ENCODE data around the gene RGS9BP.

Gene RGS9BP, protein sequence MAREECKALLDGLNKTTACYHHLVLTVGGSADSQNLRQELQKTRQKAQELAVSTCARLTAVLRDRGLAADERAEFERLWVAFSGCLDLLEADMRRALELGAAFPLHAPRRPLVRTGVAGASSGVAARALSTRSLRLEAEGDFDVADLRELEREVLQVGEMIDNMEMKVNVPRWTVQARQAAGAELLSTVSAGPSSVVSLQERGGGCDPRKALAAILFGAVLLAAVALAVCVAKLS

DNA sequence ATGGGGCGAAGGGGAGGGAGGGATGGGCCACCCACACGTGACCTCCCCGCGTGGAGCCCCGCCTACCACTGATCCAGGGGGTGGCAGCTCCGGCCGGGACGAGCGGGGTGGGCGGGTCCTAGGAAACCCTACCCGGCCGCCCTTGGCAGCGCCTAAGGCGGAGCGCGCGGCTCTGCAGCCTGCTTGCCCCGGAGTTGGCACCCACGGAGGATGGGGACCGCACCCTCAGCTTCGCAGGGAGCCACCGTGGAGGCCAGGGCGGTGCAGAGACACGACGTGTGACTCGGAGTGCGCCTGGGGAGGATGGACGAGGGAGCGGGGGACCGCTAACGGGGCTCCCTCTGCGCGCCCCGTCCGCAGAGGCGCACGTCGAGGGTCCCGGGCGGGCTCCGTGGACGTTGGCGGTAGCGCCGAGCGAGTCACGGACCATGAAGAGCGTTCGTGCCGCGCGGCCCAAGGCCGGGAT, at the start of gene RGS9BP:
Gene RGS9BP (plus strand): TSS at position 129 of the 466 bp plus-strand sequence. CDS start 416 bp downstream, outside the sequence.
- H3K9me2 ChIP-seq (replicated peaks; ENCODE audit: insufficient read depth, low read length): no peaks in the 10 kb centered on the region
- H2AFZ ChIP-seq (ENCODE audit: low read depth, low read length, severe bottlenecking): peak within 1 kb of the TSS; percentile 71
- peak within 1 kb of the TSS; percentile 85 for H3K4me3 ChIP-seq (ENCODE audit: insufficient read depth, low read length, poor library complexity, severe bottlenecking)
- H3F3A ChIP-seq (ENCODE audit: insufficient read depth): no peaks in the 10 kb centered on the region
- no peaks in the 10 kb centered on the region for H3K36me3 ChIP-seq (ENCODE audit: low read length)
- H3K9me3 ChIP-seq (ENCODE audit: insufficient read depth, low read length): no peaks in the 10 kb centered on the region
- peaks cover 42% of the 10 kb centered on the region for H3K79me2 ChIP-seq (ENCODE audit: insufficient read depth, low read length)
- H4K20me1 ChIP-seq (ENCODE audit: low read depth, low read length): peaks cover 13% of the 10 kb centered on the region; the same call in 1 of the 2 replicates
- peak within 1 kb of the TSS; percentile 81 for H3K9ac ChIP-seq (ENCODE audit: low read length)
- TF ChIP-seq EZH2phosphoT487 (conservative IDR thresholded peaks at IDR 0.05; ENCODE audit: low read length): no peak
- TF ChIP-seq, protein P1, sequence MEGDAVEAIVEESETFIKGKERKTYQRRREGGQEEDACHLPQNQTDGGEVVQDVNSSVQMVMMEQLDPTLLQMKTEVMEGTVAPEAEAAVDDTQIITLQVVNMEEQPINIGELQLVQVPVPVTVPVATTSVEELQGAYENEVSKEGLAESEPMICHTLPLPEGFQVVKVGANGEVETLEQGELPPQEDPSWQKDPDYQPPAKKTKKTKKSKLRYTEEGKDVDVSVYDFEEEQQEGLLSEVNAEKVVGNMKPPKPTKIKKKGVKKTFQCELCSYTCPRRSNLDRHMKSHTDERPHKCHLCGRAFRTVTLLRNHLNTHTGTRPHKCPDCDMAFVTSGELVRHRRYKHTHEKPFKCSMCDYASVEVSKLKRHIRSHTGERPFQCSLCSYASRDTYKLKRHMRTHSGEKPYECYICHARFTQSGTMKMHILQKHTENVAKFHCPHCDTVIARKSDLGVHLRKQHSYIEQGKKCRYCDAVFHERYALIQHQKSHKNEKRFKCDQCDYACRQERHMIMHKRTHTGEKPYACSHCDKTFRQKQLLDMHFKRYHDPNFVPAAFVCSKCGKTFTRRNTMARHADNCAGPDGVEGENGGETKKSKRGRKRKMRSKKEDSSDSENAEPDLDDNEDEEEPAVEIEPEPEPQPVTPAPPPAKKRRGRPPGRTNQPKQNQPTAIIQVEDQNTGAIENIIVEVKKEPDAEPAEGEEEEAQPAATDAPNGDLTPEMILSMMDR (IDR thresholded peaks at IDR 0.05; ENCODE audit: insufficient read depth, low read length, poor library complexity, severe bottlenecking): no peak
- H3K27me3 ChIP-seq (ENCODE audit: low read length): no peaks in the 10 kb centered on the region
- peak within 1 kb of the TSS; percentile 38 for H3K27ac ChIP-seq (ENCODE audit: low read depth, low read length)
- H3K4me2 ChIP-seq (ENCODE audit: low read depth, low read length, poor library complexity, severe bottlenecking): peak within 1 kb of the TSS; percentile 68

DNA sequence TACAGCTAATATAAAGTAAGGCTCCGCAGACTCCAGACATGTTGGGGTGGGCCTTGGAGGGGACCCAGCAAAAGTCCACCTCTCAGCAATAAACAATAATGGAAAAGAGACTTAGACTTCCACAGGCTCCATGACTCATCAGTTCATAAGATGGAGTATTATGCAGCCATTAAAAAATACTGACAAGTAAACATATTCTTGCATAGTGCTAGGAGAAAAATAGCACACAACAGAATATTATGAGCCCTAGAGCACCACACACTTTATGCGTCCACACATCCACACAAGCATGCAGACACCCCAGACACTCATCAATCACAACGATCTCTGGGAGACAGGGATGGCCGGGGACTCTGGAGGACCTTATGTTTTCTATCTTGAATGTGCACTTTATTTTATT, 48.7 kb upstream of the RGS9BP start:
- Histone ChIP-seq H3K4me3 (ENCODE audit: insufficient read depth, low read length, poor library complexity, severe bottlenecking) (no peak overlapping the region), H2AFZ (ENCODE audit: low read depth, low read length, severe bottlenecking) (no peak overlapping the region), H4K20me1 (ENCODE audit: low read depth, low read length) (no peaks in the 10 kb centered on the region), H3F3A (ENCODE audit: insufficient read depth) (no peaks in the 10 kb centered on the region), H3K9me2 (replicated peaks; ENCODE audit: insufficient read depth, low read length) (no peaks in the 10 kb centered on the region), H3K9ac (ENCODE audit: low read length) (no peak overlapping the region), H3K27ac (ENCODE audit: low read depth, low read length) (no peak overlapping the region), H3K9me3 (ENCODE audit: insufficient read depth, low read length) (no peaks in the 10 kb centered on the region), H3K36me3 (ENCODE audit: low read length) (no peaks in the 10 kb centered on the region; the same call in 1 of the 2 replicates), H3K4me2 (ENCODE audit: low read depth, low read length, poor library complexity, severe bottlenecking) (no peak overlapping the region), H3K27me3 (ENCODE audit: low read length) (no peaks in the 10 kb centered on the region), H3K79me2 (ENCODE audit: insufficient read depth, low read length) (no peaks in the 10 kb centered on the region)
- TF ChIP-seq, protein P1 (IDR thresholded peaks at IDR 0.05; ENCODE audit: insufficient read depth, low read length, poor library complexity, severe bottlenecking): no peak
- no peak for TF ChIP-seq EZH2phosphoT487 (conservative IDR thresholded peaks at IDR 0.05; ENCODE audit: low read length)

DNA sequence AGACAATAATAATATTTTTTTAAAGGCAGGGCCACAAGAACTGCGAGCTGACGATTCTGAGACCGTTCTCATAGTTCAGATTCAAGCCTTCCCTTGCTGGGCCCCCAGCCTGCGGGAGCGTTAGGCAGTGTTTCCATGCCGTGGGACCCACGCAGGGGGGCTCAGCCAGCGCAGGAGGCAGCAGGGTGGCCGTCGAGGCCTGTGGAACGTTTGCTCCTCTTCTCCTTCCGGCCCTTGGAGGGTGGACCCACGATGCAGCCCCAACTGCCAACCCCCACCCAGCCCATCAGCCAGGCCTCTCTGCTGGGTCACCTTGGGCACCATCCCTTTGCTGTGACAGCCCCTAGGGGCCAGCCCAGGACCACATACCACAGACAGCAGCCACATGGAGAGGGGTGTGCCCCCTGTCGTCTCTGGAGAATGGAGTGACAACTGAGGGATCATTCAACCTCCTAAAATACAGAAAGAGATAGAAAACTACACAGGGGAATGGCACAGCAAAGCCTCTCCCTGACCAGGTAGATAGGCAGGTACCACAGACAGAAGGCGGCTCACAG, 47.9 kb upstream of the RGS9BP start:
- Histone ChIP-seq H3K9me3 (ENCODE audit: insufficient read depth, low read length) (no peaks in the 10 kb centered on the region), H3K36me3 (ENCODE audit: low read length) (no peaks in the 10 kb centered on the region; the same call in 1 of the 2 replicates), H4K20me1 (ENCODE audit: low read depth, low read length) (no peaks in the 10 kb centered on the region), H3F3A (ENCODE audit: insufficient read depth) (no peaks in the 10 kb centered on the region), H3K27me3 (ENCODE audit: low read length) (no peaks in the 10 kb centered on the region), H2AFZ (ENCODE audit: low read depth, low read length, severe bottlenecking) (no peak overlapping the region), H3K79me2 (ENCODE audit: insufficient read depth, low read length) (no peaks in the 10 kb centered on the region), H3K9ac (ENCODE audit: low read length) (no peak overlapping the region), H3K4me3 (ENCODE audit: insufficient read depth, low read length, poor library complexity, severe bottlenecking) (no peak overlapping the region), H3K27ac (ENCODE audit: low read depth, low read length) (no peak overlapping the region), H3K9me2 (replicated peaks; ENCODE audit: insufficient read depth, low read length) (no peaks in the 10 kb centered on the region), H3K4me2 (ENCODE audit: low read depth, low read length, poor library complexity, severe bottlenecking) (no peak overlapping the region)
- no peak for TF ChIP-seq EZH2phosphoT487 (conservative IDR thresholded peaks at IDR 0.05; ENCODE audit: low read length)
- TF ChIP-seq, protein P1 (IDR thresholded peaks at IDR 0.05; ENCODE audit: insufficient read depth, low read length, poor library complexity, severe bottlenecking): no peak

All from SU-DHL-6 (cell line).